ENCODE measurements around the gene ANKH. TPM values are rescaled to one million over a fixed set of nuclear protein-coding genes. Genes with fewer than 3 reads are reported as not detected.

The ANKH gene
- total and polyA plus RNA-seq, 10 of the 15 experiments (the other 5 are each of a cell fraction or from before 2014, with no cell fraction given) = 2.1 to 43.9 (median 14.4) TPM

GRCh38 chr5:14705556-14705955 lies 166.0 kb downstream of the ANKH start (continued):
- TF ChIP-seq ATF2 (IDR thresholded peaks at IDR 0.05; ENCODE audit: low read length) = no peak
- TF ChIP-seq ZBTB40 (IDR thresholded peaks at IDR 0.05; ENCODE audit: borderline replicate concordance) = no peak
- no peak for TF ChIP-seq EED (IDR thresholded peaks at IDR 0.05; ENCODE audit: low read depth)
- TF ChIP-seq ZNF24 (IDR thresholded peaks at IDR 0.05) = no peak
- TF ChIP-seq CHD2 (IDR thresholded peaks at IDR 0.05; ENCODE audit: borderline replicate concordance, low read depth, low read length) = no peak
- no peak for TF ChIP-seq CEBPZ (IDR thresholded peaks at IDR 0.05; ENCODE audit: low read depth, low read length)
- no peak for TF ChIP-seq EZH2 (IDR thresholded peaks at IDR 0.05; ENCODE audit: borderline replicate concordance, control insufficient read depth, low read depth, low read length)
- TF ChIP-seq SREBF1 (IDR thresholded peaks at IDR 0.05; ENCODE audit: low read length) = no peak

All from GM12878 (cell line).